Activated CD4-positive, alpha-beta memory T cell treated with anti-CD3 and anti-CD28 coated beads for 36 hours (primary cell): ENCODE measurements around the gene PRICKLE1. TPM values are rescaled to one million over a fixed set of nuclear protein-coding genes. Genes with fewer than 3 reads are reported as not detected.

Experiments
- CTCF ChIA-PET: fragments of 350-600 bp; sonication (Branson Sonifier 250); formaldehyde crosslinking; loops from one replicate; lab custom pipeline; 2021; ENCODE audit warnings: antibody characterized with exemption, inconsistent platforms; lab: Charles Lee
- POLR2A ChIA-PET: fragments of 350-600 bp; sonication (Branson Sonifier 250); formaldehyde crosslinking; loops from one replicate; lab custom pipeline; 2021; ENCODE audit warnings: antibody characterized with exemption; lab: Charles Lee
- DNase-seq: peaks from one replicate; pipeline ENCODE4 v3.0.0-alpha.2; 2020
- H3K27ac Mint-ChIP-seq: one replicate; pipeline ENCODE4 v1.8.0; 2021; ENCODE audit warnings: mixed read lengths
- H3K27me3 Mint-ChIP-seq: one replicate; pipeline ENCODE4 v1.8.0; 2021; ENCODE audit warnings: mixed read lengths
- H3K36me3 Mint-ChIP-seq: one replicate; pipeline ENCODE4 v1.8.0; 2021; ENCODE audit warnings: mixed read lengths
- H3K4me1 Mint-ChIP-seq: one replicate; pipeline ENCODE4 v1.8.0; 2021; ENCODE audit warnings: low read depth, mixed read lengths
- H3K4me3 Mint-ChIP-seq: one replicate; pipeline ENCODE4 v1.8.0; 2021; ENCODE audit warnings: mild to moderate bottlenecking, mixed read lengths
- H3K9me3 Mint-ChIP-seq: one replicate; pipeline ENCODE4 v1.8.0; 2021; ENCODE audit warnings: mixed read lengths
- intact Hi-C: fragments of 100-400 bp; cut with micrococcal nuclease; formaldehyde crosslinking; loops from one replicate; pipeline ENCODE4 v1.15.1; 2023
- total RNA-seq, 2 experiments: library from RNA; stranded (reverse); gene quantifications; one replicate each; pipeline ENCODE4 v1.2.3, GENCODE V29; 2021

The PRICKLE1 gene
- total RNA-seq, 2 experiments from 2014 or later = not detected

GRCh38 chr12:42462486-42462885, 127.1 kb downstream of the PRICKLE1 start:
- ChIA-PET CTCF (no interaction called here), POLR2A (no interaction called here)
- H3K27me3 Mint-ChIP-seq = peaks cover 3% of the 10 kb centered on the region
- no peaks in the 10 kb centered on the region for H3K4me1 Mint-ChIP-seq
- no peak overlapping the region for H3K27ac Mint-ChIP-seq
- H3K4me3 Mint-ChIP-seq = no peak overlapping the region
- intact Hi-C loops = no loop called here
- H3K9me3 Mint-ChIP-seq = no peaks in the 10 kb centered on the region
- no peak for DNase-seq
- H3K36me3 Mint-ChIP-seq = no peaks in the 10 kb centered on the region

- intact Hi-C loops = no loop called here
- Mint-ChIP-seq H3K4me3 (no peak overlapping the region), H3K27ac (no peak overlapping the region), H3K9me3 (no peaks in the 10 kb centered on the region), H3K4me1 (no peaks in the 10 kb centered on the region), H3K27me3 (peaks cover 1% of the 10 kb centered on the region), H3K36me3 (no peaks in the 10 kb centered on the region)
- no peak for DNase-seq
- ChIA-PET CTCF (interaction anchor here (0.8 kb wide), 1 partner anchor 10 kb away, joined by 3 read pairs; no protein-coding TSS in a partner anchor), POLR2A (no interaction called here)
Observed at GRCh38 chr12:42459336-42459847, 130.2 kb downstream of the PRICKLE1 start.

GRCh38 chr12:42458575-42458974, 131.0 kb downstream of the PRICKLE1 start:
- Mint-ChIP-seq H3K27me3 (peaks cover 1% of the 10 kb centered on the region), H3K9me3 (no peaks in the 10 kb centered on the region), H3K36me3 (no peaks in the 10 kb centered on the region), H3K27ac (no peak overlapping the region), H3K4me1 (no peaks in the 10 kb centered on the region), H3K4me3 (no peak overlapping the region)
- ChIA-PET POLR2A (no interaction called here), CTCF (no interaction called here)
- DNase-seq = no peak
- intact Hi-C loops = no loop called here

- ChIA-PET POLR2A (interaction anchor here (0.6 kb wide), 1 partner anchor 304 kb away, joined by 3 read pairs; no protein-coding TSS in a partner anchor), CTCF (interaction anchor here (0.9 to 1.3 kb wide), 2 partner anchors 16 to 32 kb away, joined by 3 read pairs; no protein-coding TSS in a partner anchor)
- intact Hi-C loops = no loop called here
- no peaks in the 10 kb centered on the region for H3K4me1 Mint-ChIP-seq
- H3K4me3 Mint-ChIP-seq = no peak overlapping the region
- H3K36me3 Mint-ChIP-seq = peaks cover 28% of the 10 kb centered on the region
- H3K9me3 Mint-ChIP-seq = no peaks in the 10 kb centered on the region
- no peak for DNase-seq
- H3K27me3 Mint-ChIP-seq = no peaks in the 10 kb centered on the region
- H3K27ac Mint-ChIP-seq = no peak overlapping the region
Observed at GRCh38 chr12:42450248-42450647, 139.3 kb downstream of the PRICKLE1 start.

- intact Hi-C loops = no loop called here
- Mint-ChIP-seq H3K9me3 (no peaks in the 10 kb centered on the region), H3K27me3 (no peaks in the 10 kb centered on the region), H3K36me3 (peaks cover 42% of the 10 kb centered on the region), H3K4me3 (no peak overlapping the region), H3K27ac (no peak overlapping the region), H3K4me1 (no peaks in the 10 kb centered on the region)
- DNase-seq = no peak
- ChIA-PET POLR2A (no interaction called here), CTCF (no interaction called here)
Observed at GRCh38 chr12:42448841-42449240, 140.7 kb downstream of the PRICKLE1 start.

GRCh38 chr12:42447371-42447786, 142.2 kb downstream of the PRICKLE1 start:
- Mint-ChIP-seq H3K36me3 (peaks cover 57% of the 10 kb centered on the region), H3K4me3 (no peak overlapping the region), H3K27me3 (no peaks in the 10 kb centered on the region), H3K4me1 (no peaks in the 10 kb centered on the region), H3K27ac (no peak overlapping the region), H3K9me3 (peaks cover 8% of the 10 kb centered on the region)
- intact Hi-C loops = no loop called here
- ChIA-PET CTCF (no interaction called here), POLR2A (no interaction called here)
- no peak for DNase-seq

GRCh38 chr12:42446761-42447160, 142.8 kb downstream of the PRICKLE1 start:
- H3K9me3 Mint-ChIP-seq = peaks cover 8% of the 10 kb centered on the region
- ChIA-PET CTCF (no interaction called here), POLR2A (no interaction called here)
- H3K4me1 Mint-ChIP-seq = no peaks in the 10 kb centered on the region
- DNase-seq = no peak
- peaks cover 62% of the 10 kb centered on the region for H3K36me3 Mint-ChIP-seq
- intact Hi-C loops = no loop called here
- no peak overlapping the region for H3K27ac Mint-ChIP-seq
- no peaks in the 10 kb centered on the region for H3K27me3 Mint-ChIP-seq
- no peak overlapping the region for H3K4me3 Mint-ChIP-seq

- CTCF ChIA-PET = no interaction called here
- H3K27me3 Mint-ChIP-seq = no peaks in the 10 kb centered on the region
- intact Hi-C loops = no loop called here
- peaks cover 67% of the 10 kb centered on the region for H3K36me3 Mint-ChIP-seq
- no peak for DNase-seq
- H3K4me1 Mint-ChIP-seq = no peaks in the 10 kb centered on the region
- H3K4me3 Mint-ChIP-seq = no peak overlapping the region
- H3K9me3 Mint-ChIP-seq = peaks cover 8% of the 10 kb centered on the region
- no peak overlapping the region for H3K27ac Mint-ChIP-seq
- POLR2A ChIA-PET = no interaction called here
Observed at GRCh38 chr12:42445891-42446290, 143.7 kb downstream of the PRICKLE1 start.

- H3K36me3 Mint-ChIP-seq = peaks cover 72% of the 10 kb centered on the region
- no peaks in the 10 kb centered on the region for H3K27me3 Mint-ChIP-seq
- H3K4me1 Mint-ChIP-seq = no peaks in the 10 kb centered on the region
- POLR2A ChIA-PET = no interaction called here
- H3K9me3 Mint-ChIP-seq = peaks cover 8% of the 10 kb centered on the region
- intact Hi-C loops = no loop called here
- H3K27ac Mint-ChIP-seq = no peak overlapping the region
- no peak overlapping the region for H3K4me3 Mint-ChIP-seq
- DNase-seq = no peak
- CTCF ChIA-PET = no interaction called here
Observed at GRCh38 chr12:42444192-42444943, 145.2 kb downstream of the PRICKLE1 start.

GRCh38 chr12:42442888-42443287, 146.7 kb downstream of the PRICKLE1 start:
- ChIA-PET CTCF (interaction anchor here (1.0 kb wide), 1 partner anchor 40 kb away, joined by 4 read pairs; no protein-coding TSS in a partner anchor), POLR2A (no interaction called here)
- intact Hi-C loops = no loop called here
- Mint-ChIP-seq H3K4me3 (no peak overlapping the region), H3K36me3 (peaks cover 69% of the 10 kb centered on the region), H3K4me1 (no peaks in the 10 kb centered on the region), H3K27me3 (no peaks in the 10 kb centered on the region), H3K27ac (no peak overlapping the region), H3K9me3 (peaks cover 8% of the 10 kb centered on the region)
- no peak for DNase-seq

- Mint-ChIP-seq H3K36me3 (peaks cover 67% of the 10 kb centered on the region), H3K4me3 (no peak overlapping the region), H3K9me3 (peaks cover 8% of the 10 kb centered on the region), H3K27me3 (no peaks in the 10 kb centered on the region), H3K4me1 (no peaks in the 10 kb centered on the region), H3K27ac (no peak overlapping the region)
- DNase-seq = no peak
- ChIA-PET CTCF (interaction anchor here (1.0 kb wide), 1 partner anchor 40 kb away, joined by 4 read pairs; no protein-coding TSS in a partner anchor), POLR2A (no interaction called here)
- intact Hi-C loops = no loop called here
Observed at GRCh38 chr12:42442311-42442759, 147.2 kb downstream of the PRICKLE1 start.

- no peak overlapping the region for H3K27ac Mint-ChIP-seq
Observed at GRCh38 chr12:42440608-42441007, 148.9 kb downstream of the PRICKLE1 start.

More at GRCh38 chr12:42440608-42441007, 148.9 kb downstream of the PRICKLE1 start:
- Mint-ChIP-seq H3K36me3 (peaks cover 54% of the 10 kb centered on the region), H3K27me3 (no peaks in the 10 kb centered on the region), H3K9me3 (peaks cover 8% of the 10 kb centered on the region), H3K4me1 (no peaks in the 10 kb centered on the region), H3K4me3 (no peak overlapping the region)
- intact Hi-C loops = no loop called here
- CTCF ChIA-PET = no interaction called here
- DNase-seq = no peak
- POLR2A ChIA-PET = no interaction called here
